GM19238 (cell line): Measurements from ENCODE around the gene AURKA.
"Not testable (repeated sequence)": the region's sequence is repeated elsewhere in the genome, so short reads cannot be mapped to it uniquely, and the experiment has no call there.

Source experiments
- DNase-seq: peaks from one replicate; pipeline ENCODE4 v3.0.0; 2011; ENCODE audit warnings: low spot score; ENCODE audit not compliant: insufficient read length

The AURKA gene

DNA sequence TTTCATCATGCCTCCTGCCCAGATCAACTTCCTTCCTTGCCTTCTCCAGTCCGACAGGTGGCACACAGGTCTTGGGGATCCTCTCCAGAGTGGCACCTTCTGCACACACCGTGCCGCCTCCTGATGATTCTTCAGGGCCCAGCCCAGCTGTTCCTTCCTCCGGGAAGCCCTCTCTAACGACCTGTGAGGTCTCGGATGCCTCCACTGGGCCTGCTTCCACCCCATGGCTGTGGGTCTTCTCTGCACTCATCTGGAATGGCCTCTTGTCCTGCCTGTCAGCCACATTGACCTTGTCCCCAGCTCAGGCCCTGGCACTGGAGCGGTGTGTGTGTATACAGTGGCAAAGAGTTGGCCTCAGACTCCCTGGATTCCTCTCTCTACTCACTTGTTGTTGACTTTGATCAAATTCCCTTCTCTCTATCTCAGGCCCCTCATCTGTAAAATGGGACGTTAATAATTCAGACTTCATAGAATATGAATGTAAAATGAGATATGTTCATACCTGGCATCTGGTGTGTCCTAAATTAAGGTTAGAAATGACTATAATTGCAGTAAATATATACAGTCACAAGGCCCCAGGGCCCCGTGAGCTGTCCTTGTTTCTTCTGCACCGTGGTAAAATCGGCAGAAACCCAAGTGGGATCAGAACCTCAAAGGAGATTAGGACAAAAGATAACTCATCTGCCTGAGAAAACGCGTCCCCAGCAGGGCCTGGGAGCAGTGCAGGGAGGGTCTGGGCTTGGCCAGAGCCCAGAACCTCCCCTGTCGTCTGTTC lies 31.7 kb downstream of the AURKA start:
- DNase-seq: no peak

DNA sequence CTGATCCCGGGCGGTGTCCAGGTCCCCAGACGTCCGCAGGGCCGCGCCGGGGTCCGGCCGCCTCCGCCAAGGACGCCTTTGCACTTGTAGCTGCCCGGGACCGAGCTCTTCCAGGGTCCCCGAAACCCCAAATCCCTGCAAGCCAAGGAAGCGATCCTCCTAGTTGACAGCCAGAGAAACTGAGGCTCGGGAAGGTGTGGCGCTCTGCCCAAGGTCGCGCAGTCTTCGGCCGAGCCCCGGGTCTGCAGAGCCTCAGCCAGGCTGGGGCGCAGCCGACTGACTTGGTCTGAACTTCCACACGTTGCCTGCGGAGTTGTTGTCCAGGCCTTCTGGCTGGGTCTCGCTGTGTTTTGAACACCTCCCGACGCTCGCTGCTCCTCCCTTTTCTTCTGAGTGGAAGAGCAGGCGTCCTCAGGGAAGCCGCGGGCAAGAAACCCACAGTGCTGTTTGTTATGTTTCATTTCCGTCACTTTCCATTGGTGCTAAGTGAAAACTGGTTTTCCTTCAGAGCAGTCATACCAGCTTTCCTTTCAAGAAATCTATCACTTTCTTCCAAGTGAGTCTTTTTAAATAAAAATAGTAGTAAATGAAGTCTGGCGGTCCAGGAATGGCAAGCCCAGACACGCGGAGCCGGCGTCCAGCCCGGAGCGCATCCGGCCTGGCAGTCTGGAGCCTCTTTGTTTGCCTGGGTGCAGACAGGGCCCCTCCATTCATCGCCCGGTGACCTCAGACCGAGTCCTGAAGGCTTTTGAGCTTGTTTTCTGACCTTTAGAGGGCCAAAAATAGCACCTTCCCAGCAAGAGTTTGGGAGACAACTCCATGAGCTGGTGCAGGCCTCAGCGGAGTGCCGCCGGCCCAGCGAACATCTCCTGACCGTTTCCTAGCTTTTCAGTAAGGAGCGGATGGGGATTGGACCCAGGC lies 32.5 kb downstream of the AURKA start:
- no peak for DNase-seq

- peak; percentile 91 for DNase-seq
Measured at GRCh38 chr20:56358600-56359211, 33.3 kb downstream of the AURKA start, which contains the start of gene FAM210B. Gene FAM210B (plus strand): TSS chr20:56358974. CDS start chr20:56359006, 32 bp downstream.

- DNase-seq: no peak
Measured at GRCh38 chr20:56358070-56358469, 33.9 kb downstream of the AURKA start.

- no peak for DNase-seq
Measured at GRCh38 chr20:56353356-56353755, 38.7 kb downstream of the AURKA start.

- DNase-seq: no peak
Measured at GRCh38 chr20:56352345-56353055, 39.5 kb downstream of the AURKA start.

DNA sequence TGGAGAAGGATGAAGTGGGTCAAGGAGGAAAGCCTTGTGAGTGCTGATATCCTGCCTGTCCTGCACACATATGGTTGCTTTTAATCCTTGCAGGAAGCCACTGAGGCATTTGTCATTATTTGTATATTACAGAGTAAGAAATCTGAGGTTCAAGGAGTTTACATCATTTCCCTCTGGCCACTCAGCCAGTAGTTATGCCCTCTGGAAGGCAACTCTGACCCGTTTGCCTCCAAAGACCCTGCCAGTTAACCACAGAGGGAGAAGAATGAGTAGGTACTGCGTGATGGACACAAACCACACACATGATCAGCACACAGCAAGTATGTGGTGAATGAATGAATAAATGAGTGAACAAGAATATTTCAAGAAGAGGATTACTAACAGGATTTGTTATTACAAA lies 41.2 kb downstream of the AURKA start:
- no peak for DNase-seq

- DNase-seq: no peak
Measured at GRCh38 chr20:56348746-56349145, 43.3 kb downstream of the AURKA start.

DNA sequence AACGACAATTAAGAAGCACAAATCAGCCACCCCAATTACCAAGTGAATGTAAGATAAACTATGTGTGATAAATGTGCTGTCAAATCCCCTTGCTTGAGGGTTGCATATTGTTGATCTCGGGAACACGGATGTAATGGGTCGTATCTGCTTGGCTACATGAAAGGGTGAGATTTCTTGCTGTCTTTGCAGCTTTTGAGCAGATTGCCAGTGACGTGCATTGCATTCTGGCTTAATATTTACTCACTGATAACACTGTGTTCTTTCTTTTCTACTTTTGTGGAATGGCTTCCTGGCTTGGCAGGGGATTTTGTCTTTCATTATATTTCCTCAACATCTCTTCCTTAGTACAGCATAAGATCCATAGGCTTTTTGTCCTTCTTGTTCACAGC lies 43.7 kb downstream of the AURKA start:
- DNase-seq: no peak

DNA sequence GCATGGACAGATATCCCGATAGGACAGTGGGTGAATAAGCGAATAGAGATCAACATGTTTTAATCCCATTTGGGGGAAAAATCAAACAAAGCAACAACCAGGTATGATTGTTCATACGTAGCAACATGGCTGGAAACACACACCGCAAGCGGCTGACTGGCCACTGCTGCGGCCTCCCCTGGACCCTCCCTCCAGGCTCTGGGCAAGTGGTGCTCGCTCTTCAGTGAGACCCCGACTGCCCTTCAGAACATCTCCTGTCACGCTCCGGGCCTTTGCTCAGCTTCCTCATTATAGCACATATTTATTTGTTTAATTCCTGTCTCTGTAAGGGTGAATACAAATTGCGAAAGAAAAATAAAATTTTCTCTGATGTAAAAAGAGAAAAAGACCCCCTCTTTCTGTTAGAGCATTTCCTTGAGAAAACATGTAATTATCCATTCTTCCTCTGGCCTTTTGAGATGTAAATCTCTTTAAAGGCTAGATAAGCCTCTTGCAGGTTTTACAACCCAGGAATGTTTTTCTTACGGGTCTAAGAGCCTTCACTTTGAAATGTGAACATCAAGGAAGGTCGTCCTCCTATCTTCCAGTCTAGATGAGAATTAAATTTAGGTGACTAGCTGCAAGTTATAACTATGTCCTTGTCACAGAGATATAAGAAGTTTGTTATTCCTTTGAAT lies 44.2 kb downstream of the AURKA start:
- no peak for DNase-seq

DNA sequence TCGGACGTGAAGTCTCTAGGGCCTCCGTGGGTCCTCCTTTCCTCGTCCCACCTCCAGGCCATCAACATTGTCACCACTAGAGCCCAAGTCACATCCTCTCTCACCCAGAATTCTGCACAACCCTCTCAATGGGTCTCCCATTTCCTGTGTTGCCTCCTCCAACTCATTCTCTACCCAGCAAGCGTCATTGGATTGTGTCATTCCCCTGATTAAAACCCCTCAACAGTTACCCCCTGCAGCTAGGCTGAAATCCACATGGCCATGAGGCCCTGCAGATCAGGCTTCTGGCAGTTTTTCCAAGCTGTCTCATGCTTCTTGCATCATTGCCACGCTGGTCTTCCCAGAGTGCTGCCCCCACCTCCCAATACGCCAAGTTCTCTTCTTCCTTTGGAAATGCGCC lies 46.1 kb downstream of the AURKA start:
- no peak for DNase-seq

- peak; percentile 39 for DNase-seq
Measured at GRCh38 chr20:56343861-56344381, 48.1 kb downstream of the AURKA start.

DNA sequence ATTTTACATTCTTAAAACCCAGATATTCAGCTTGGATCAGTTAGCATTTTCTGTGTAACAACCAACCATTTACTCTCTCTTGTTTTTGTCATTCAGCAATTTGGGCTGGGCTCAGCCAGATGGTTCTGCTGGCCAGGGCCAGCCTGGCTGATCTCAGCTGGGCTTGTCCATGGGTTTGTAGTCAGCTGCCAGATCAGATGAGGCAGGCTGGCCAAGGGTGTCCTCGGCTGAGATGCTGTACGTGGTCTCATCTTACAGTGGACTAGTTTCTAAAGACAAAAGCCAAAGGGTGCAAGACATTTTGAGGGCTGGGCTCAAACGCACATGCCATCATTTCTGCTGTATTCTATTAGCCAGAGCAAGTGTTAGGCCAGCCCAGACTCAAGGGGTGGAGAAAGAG lies 49.2 kb downstream of the AURKA start:
- DNase-seq: no peak

- DNase-seq: not testable (repeated sequence)
Measured at GRCh38 chr20:56336709-56337108, 55.3 kb downstream of the AURKA start.

- no peak for DNase-seq
Measured at GRCh38 chr20:56328861-56329260, 63.2 kb downstream of the AURKA start.

DNA sequence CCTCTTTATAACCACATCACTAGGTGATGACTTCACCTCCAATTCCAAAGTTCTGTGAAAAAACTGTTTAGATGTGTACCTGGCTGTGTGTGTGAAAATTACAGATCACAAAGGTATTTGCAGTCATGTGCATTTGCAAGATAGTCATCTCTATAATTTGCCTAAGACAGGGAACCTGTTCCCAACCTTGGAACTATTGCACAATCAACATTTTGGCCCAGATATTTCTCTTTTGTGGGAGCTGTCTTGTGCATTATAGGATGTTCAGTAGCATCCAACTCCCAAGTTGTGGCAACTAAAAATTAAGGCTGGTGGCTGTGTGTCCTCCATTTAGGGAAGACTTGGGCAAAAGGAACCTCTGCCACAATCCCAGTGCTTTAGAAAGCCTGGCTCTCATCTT lies 67.2 kb downstream of the AURKA start:
- no peak for DNase-seq

- DNase-seq: no peak
Measured at GRCh38 chr20:56323656-56324055, 68.4 kb downstream of the AURKA start.

GRCh38 chr20:56323206-56323605 lies 68.8 kb downstream of the AURKA start:
- no peak for DNase-seq

DNA sequence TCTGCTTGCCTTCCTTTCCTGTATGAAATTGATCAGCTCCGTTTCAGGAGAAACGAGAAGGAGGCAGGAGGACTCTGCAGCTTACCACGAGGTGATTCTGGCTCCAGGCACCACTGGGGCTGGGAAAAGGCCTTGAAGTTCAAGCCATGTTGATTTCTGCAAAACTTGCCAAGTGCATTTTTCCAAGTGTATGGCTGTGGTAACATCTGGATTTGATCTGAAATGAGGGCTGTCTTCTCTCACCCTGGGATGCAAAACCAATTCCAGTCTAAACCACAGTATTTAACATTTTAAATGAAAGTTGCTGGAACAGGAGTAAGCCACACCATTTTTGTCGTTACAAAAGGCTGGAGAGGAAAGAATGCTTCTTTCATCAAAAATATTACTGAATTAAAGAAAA lies 69.3 kb downstream of the AURKA start:
- DNase-seq: no peak
